ENCODE measurements around the gene ZCCHC17.
A peak's percentile ranks its signal among the peaks of the same experiment; 100 is the strongest.
"Not testable (repeated sequence)": the region's sequence is repeated elsewhere in the genome, so short reads cannot be mapped to it uniquely, and the experiment has no call there.

Gene ZCCHC17, protein sequence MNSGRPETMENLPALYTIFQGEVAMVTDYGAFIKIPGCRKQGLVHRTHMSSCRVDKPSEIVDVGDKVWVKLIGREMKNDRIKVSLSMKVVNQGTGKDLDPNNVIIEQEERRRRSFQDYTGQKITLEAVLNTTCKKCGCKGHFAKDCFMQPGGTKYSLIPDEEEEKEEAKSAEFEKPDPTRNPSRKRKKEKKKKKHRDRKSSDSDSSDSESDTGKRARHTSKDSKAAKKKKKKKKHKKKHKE

DNA sequence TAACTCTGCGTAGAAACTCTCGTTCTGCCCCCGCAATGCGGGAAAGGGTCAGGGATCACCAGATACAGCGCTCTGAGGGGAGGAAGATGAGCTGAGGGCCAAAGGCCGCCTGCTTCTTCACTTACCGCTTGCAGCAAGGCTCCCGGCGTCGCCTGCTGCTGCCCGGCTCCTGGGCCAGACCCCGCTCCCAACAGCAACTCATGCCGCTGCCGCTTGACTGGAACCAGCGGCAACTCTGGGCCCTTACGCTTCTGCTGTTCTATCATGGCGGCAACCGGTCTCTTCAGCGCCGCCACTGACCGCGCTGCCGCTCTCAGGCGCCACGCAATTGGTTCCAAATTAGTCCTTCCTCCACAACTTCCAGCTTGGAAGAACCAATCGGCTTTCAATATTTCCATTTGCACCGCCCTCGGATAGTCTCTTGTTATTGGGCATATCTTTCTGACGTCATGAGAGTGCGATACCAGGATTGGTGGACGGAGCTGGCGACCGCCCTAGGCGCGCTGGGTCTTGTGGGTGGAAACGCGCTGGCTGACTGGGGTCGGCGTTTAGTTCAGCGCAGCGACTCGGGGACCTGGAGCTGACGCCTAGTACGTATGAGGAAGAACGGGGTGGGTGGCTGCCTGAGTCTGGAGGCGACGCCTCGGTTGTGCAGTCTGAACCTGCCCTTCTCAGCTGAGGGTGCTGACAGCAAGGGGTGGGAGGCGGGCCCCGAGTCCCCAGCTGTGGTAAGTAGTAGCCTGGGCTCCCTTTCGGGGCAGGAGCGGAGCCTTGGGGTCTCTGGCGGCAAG is at the start of gene ZCCHC17, which contains the start of gene SNRNP40:
Gene ZCCHC17, plus strand, starts transcription at position 547 of the 791 bp plus-strand sequence. CDS start 13,067 bp downstream, outside the sequence.
Gene SNRNP40, minus strand, starts transcription at position 303 of the 791 bp plus-strand sequence. Its CDS starts 37 bp downstream, at position 266.
- peak; percentile 99 for DNase-seq

GRCh38 chr1:31248276-31248675 is 48.6 kb upstream of the ZCCHC17 start:
- no peak for DNase-seq

GRCh38 chr1:31249854-31250253 is 47.0 kb upstream of the ZCCHC17 start:
- no peak for DNase-seq

GRCh38 chr1:31257213-31257612 is 39.6 kb upstream of the ZCCHC17 start:
- DNase-seq: no peak

- no peak for DNase-seq
Measured at GRCh38 chr1:31258581-31258980, 38.3 kb upstream of the ZCCHC17 start.

GRCh38 chr1:31259746-31260145 is 37.1 kb upstream of the ZCCHC17 start:
- DNase-seq: no peak

DNA sequence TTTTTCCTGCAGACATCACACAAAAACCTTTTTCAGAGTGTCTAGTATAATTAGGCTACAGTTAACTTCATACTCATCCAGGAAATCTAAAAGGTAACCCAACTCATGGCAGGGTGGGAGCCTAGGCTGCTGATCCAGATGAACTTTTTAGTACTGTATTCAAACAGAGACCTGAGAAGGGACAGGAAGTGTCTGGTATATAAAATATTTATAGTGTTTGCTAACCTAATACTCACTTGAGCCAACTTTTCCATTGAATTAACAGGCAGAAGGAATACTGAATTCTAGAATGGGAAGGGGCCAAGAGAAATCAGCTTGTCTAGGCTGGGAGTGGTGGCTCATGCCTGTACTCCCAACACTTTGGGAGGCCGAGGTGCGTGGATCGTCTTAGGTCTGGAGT is 34.9 kb upstream of the ZCCHC17 start:
- no peak for DNase-seq

- not testable (repeated sequence) for DNase-seq
Measured at GRCh38 chr1:31262393-31262792, 34.4 kb upstream of the ZCCHC17 start.

DNA sequence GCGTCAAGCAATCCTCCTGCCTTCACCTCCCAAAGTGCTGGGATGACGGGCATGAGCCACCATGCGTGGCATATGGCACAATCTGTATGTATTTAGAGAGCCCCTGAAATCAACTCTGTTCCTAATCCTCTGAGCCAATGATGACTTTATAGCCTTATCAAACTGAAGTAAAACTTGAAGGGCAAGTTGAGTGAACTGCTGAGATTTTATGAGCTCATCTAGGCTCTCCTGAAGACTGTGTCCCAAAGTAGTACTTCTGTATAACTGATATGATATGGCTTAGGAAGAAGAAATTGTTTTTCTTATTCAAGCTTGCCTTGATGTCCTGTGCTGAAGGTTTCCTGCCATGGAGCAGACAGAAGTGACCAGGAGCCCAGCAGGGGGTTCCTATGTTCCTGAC is 33.4 kb upstream of the ZCCHC17 start:
- DNase-seq: no peak

- no peak for DNase-seq
Measured at GRCh38 chr1:31264790-31265386, 31.9 kb upstream of the ZCCHC17 start.

GRCh38 chr1:31266547-31266946 is 30.3 kb upstream of the ZCCHC17 start:
- no peak for DNase-seq

GRCh38 chr1:31272369-31272768 is 24.5 kb upstream of the ZCCHC17 start:
- DNase-seq: no peak

GRCh38 chr1:31273619-31274018 is 23.2 kb upstream of the ZCCHC17 start:
- no peak for DNase-seq

GRCh38 chr1:31282426-31282825 is 14.4 kb upstream of the ZCCHC17 start:
- DNase-seq: not testable (repeated sequence)

GRCh38 chr1:31287791-31288190 is 9.0 kb upstream of the ZCCHC17 start:
- not testable (repeated sequence) for DNase-seq

DNA sequence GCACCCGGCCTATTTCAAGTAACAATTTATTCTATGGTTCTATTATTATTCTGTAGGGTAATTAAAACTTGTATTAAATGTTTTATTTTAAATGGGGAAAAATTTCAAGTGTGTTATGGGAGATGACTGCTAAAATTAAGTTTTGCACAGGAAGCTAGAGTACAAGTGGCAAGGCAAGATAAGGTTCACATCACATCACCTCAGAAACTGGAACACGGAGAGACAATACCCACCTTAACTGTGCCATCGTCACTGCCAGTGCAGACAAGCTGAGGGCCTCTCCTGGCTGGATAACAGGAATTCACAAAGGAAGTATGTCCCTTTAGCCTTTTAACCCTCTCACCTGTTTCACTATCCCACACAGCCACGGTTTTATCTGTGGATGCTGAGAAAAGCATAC is 7.8 kb upstream of the ZCCHC17 start:
- no peak for DNase-seq

GRCh38 chr1:31295874-31296485 is 852 bp upstream of the ZCCHC17 start:
- DNase-seq: no peak

DNA sequence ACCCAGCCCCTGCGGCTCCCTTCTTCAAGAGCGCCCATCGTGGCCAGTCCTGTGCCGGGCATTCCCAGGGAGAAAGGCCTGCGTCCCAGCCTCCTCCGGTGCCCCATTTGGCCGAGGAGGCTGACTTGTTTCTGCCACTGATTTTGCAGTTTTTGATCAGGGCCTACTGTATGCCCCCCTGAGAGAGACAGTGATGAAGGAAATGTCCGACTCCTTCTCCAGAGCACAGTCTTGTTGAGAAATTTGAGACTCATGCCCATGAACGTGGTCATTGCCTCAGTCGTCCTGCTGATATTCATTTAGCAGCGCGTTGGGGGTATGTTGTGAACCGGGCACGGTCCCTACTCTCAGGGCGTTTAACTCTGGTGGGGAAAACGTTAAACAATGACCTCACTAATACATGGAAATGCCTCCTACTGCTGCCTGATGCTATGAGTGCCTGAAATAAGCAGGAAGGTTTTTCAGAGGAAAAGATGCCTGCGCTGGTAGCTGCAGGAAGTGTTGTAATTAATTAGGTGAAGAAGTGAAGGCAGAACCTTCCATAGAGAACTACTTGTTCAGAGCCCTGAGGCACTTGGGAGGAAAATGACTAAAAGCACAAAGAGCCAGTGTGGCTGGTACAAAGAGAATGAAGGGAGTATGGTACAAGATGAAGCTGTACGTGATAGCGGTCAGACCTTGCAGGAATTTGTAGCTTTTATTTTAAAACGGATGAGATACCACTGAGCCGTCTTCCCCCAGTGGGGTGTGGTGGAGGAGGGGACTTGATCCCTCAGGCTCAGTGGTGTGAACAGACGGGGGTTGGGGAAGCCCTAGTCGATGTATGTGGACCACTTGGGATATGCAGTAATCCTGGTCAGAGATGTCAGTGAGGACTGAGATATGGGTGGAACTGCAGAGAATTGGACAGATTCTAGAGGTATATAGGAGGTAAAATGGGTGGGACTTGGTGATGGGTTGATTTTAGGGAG is 730 bp downstream of the ZCCHC17 start:
- DNase-seq: peak; percentile 22

- DNase-seq: no peak
Measured at GRCh38 chr1:31299365-31299764, 2.5 kb downstream of the ZCCHC17 start.

- no peak for DNase-seq
Measured at GRCh38 chr1:31300193-31300592, 3.4 kb downstream of the ZCCHC17 start.

DNA sequence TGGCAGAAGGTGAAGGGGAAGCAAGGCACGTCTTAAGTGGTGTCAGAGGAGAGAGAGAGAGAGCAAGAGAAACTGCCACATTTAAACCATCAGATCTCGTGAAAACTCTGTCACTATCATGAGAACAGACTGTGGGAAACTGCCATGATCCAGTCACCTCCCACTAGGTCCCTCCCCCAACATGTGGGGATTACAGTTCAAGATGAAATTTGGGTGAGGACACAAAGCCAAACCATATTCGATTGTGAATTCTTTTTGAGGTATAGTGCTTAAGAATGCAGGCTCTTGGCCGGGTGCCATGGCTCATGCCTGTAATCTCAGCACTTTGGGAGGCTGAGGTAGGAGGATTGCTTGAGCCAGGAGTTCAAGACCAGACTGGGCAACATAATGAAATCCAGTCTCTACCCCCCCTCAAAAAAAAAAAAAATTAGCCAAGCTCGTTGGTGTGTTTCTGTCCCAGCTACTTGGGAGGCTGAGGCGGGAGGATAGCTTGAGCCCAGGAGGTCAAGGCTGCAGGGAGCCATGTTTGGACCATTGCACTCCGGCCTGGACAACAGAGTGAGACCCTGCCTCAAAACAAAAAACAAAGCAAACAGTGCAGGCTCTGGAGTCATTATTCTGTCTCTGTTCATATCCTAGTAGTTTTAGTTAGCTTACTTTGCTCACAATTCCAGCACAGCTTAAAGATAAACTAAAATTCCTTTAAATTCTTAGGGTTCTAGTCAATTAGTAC is 6.0 kb downstream of the ZCCHC17 start:
- no peak for DNase-seq
